Stimulated activated CD4-positive, alpha-beta T cell treated with anti-CD3 and anti-CD28 coated beads, TNF-alpha, amount 100 ng/mL, for 24 hours (primary cell): ENCODE data around the gene NSMF.
"Not testable (repeated sequence)": the region's sequence is repeated elsewhere in the genome, so short reads cannot be mapped to it uniquely, and the experiment has no call there.

Experiments
- DNase-seq, 3 experiments: peaks; one replicate each; pipeline ENCODE4 v3.0.0-alpha.2; 2020; ENCODE audit warnings: low read depth in 3 of 3

NSMF gene

GRCh38 chr9:137457406-137458193 is 1.5 kb downstream of the NSMF start:
- DNase-seq, result no peak

- DNase-seq, result no peak
Observed at GRCh38 chr9:137456864-137457405, 2.2 kb downstream of the NSMF start.

GRCh38 chr9:137456061-137456863 is 2.9 kb downstream of the NSMF start:
- DNase-seq, result no peak

- no peak for DNase-seq
Observed at GRCh38 chr9:137455359-137455991, 3.7 kb downstream of the NSMF start.

- DNase-seq, result no peak
Observed at GRCh38 chr9:137454597-137455358, 4.4 kb downstream of the NSMF start.

GRCh38 chr9:137454145-137454596 is 5.0 kb downstream of the NSMF start:
- DNase-seq, result peak in 1 of 3 experiments; percentile 35

- DNase-seq, result peak in 1 of 3 experiments; percentile 60
Observed at GRCh38 chr9:137453643-137454081, 5.5 kb downstream of the NSMF start.

- DNase-seq, result no peak
Observed at GRCh38 chr9:137452761-137453642, 6.1 kb downstream of the NSMF start.

- no peak for DNase-seq
Observed at GRCh38 chr9:137452006-137452760, 7.0 kb downstream of the NSMF start.

GRCh38 chr9:137451264-137452005 is 7.7 kb downstream of the NSMF start:
- DNase-seq, result not testable (repeated sequence)

- not testable (repeated sequence) for DNase-seq
Observed at GRCh38 chr9:137450539-137451222, 8.5 kb downstream of the NSMF start.

GRCh38 chr9:137449931-137450538 is 9.1 kb downstream of the NSMF start:
- no peak for DNase-seq

- DNase-seq, result no peak
Observed at GRCh38 chr9:137449081-137449844, 9.9 kb downstream of the NSMF start.

- no peak for DNase-seq
Observed at GRCh38 chr9:137448602-137448962, 10.6 kb downstream of the NSMF start.

GRCh38 chr9:137447722-137448601 is 11.2 kb downstream of the NSMF start:
- DNase-seq, result no peak

- no peak for DNase-seq
Observed at GRCh38 chr9:137446851-137447471, 12.2 kb downstream of the NSMF start.
